Coronary artery (tissue), 2 donors: ENCODE measurements around the gene FBXO21.

Experiments
- DNase-seq: peaks from one replicate; pipeline ENCODE4 v3.0.0-alpha.2; 2017; ENCODE audit warnings: low spot score
- H3K27ac ChIP-seq, 2 donors: fragments of 200-600 bp; sonication (generic); one replicate each; pipeline ENCODE4 v1.5.1; 2016 to 2019
- H3K4me3 ChIP-seq: fragments of 200-600 bp; sonication (generic); 2 replicates; pipeline ENCODE4 v1.5.1; 2016; ENCODE audit warnings: mild to moderate bottlenecking, moderate library complexity
- CTCF ChIP-seq: fragments of 200-600 bp; sonication (generic); IDR thresholded peaks from one replicate; pipeline ENCODE4 v1.5.1; 2019; ENCODE audit warnings: antibody characterized with exemption

The FBXO21 gene

GRCh38 chr12:117127933-117128823 lies 62.1 kb downstream of the FBXO21 start:
- TF ChIP-seq CTCF, result no peak
- DNase-seq, result no peak
- Histone ChIP-seq H3K4me3 (no peak overlapping the region), H3K27ac (no peak overlapping the region)

GRCh38 chr12:117126335-117126734 lies 63.9 kb downstream of the FBXO21 start:
- DNase-seq, result no peak

GRCh38 chr12:117125767-117126166 lies 64.5 kb downstream of the FBXO21 start:
- no peak for DNase-seq
- TF ChIP-seq CTCF, result no peak

More at GRCh38 chr12:117126335-117126734, 63.9 kb downstream of the FBXO21 start:
- no peak for TF ChIP-seq CTCF
- no peak overlapping the region for H3K27ac ChIP-seq
- no peak overlapping the region for H3K4me3 ChIP-seq

GRCh38 chr12:117125272-117125613 lies 65.0 kb downstream of the FBXO21 start:
- Histone ChIP-seq H3K27ac (no peak overlapping the region), H3K4me3 (no peak overlapping the region)
- DNase-seq, result no peak
- TF ChIP-seq CTCF, result no peak

More at GRCh38 chr12:117125767-117126166, 64.5 kb downstream of the FBXO21 start:
- Histone ChIP-seq H3K4me3 (no peak overlapping the region), H3K27ac (no peak overlapping the region)

- TF ChIP-seq CTCF, result no peak
- DNase-seq, result no peak
- no peak overlapping the region for H3K4me3 ChIP-seq
- no peak overlapping the region for H3K27ac ChIP-seq
These were observed 65.6 kb downstream of the FBXO21 start for GRCh38 chr12:117124421-117125271.

- no peak overlapping the region for H3K27ac ChIP-seq
- TF ChIP-seq CTCF, result no peak
- DNase-seq, result no peak
- no peak overlapping the region for H3K4me3 ChIP-seq
These were observed 68.8 kb downstream of the FBXO21 start for GRCh38 chr12:117121441-117121840.
